ENCODE results near the gene RNF152. TPM values are rescaled to one million over a fixed set of nuclear protein-coding genes. Genes with fewer than 3 reads are reported as not detected.

The RNF152 gene
- total RNA-seq, 1 experiment from 2014 or later = 0.18 TPM

DNA sequence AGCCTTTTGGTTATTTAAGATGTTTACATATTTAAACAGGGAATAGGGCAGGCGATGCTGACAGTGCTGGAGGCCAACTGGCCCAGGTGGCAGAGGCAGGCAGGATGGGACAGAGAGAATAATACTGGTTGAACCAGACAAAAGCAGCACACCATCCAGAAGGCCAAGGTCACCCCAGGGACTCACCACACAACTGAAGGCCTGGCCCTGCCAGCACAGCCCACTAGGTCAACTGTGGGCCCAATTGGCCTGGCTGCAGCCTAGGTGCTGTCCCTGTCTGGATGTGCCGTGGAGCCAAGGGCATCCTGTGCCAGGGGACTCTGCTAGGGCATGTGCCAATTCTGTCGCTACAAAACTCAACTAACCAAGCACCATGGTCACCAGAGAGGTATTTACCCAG is 69.2 kb downstream of the RNF152 start:
- TF ChIP-seq, protein P1, sequence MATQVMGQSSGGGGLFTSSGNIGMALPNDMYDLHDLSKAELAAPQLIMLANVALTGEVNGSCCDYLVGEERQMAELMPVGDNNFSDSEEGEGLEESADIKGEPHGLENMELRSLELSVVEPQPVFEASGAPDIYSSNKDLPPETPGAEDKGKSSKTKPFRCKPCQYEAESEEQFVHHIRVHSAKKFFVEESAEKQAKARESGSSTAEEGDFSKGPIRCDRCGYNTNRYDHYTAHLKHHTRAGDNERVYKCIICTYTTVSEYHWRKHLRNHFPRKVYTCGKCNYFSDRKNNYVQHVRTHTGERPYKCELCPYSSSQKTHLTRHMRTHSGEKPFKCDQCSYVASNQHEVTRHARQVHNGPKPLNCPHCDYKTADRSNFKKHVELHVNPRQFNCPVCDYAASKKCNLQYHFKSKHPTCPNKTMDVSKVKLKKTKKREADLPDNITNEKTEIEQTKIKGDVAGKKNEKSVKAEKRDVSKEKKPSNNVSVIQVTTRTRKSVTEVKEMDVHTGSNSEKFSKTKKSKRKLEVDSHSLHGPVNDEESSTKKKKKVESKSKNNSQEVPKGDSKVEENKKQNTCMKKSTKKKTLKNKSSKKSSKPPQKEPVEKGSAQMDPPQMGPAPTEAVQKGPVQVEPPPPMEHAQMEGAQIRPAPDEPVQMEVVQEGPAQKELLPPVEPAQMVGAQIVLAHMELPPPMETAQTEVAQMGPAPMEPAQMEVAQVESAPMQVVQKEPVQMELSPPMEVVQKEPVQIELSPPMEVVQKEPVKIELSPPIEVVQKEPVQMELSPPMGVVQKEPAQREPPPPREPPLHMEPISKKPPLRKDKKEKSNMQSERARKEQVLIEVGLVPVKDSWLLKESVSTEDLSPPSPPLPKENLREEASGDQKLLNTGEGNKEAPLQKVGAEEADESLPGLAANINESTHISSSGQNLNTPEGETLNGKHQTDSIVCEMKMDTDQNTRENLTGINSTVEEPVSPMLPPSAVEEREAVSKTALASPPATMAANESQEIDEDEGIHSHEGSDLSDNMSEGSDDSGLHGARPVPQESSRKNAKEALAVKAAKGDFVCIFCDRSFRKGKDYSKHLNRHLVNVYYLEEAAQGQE (IDR thresholded peaks at IDR 0.05; ENCODE audit: insufficient read depth in 1 of 2, low read depth in 2 of 2, low read length in 1 of 2) = no peak
- no peak for ATAC-seq
- ChIA-PET POLR2A (no interaction called here), CTCF (no interaction called here)
- no TSS peak for BruUV-seq (replicated peaks)
- no peaks in the 10 kb centered on the region for H3K4me1 ChIP-seq (ENCODE audit: control insufficient read depth, insufficient read depth, low read length)
- no peaks in the 10 kb centered on the region for H3K27me3 ChIP-seq (ENCODE audit: control insufficient read depth, insufficient read depth, low read length)
- intact Hi-C loops (cut with micrococcal nuclease; ENCODE audit: unreplicated experiment) (no loop called here), in situ Hi-C loops (cut with HindIII; ENCODE audit: low pct_unique_long_range_greater_than_20kb, low sequenced_read_pairs) (no loop called here)
- no peak overlapping the region for H3K27ac ChIP-seq (ENCODE audit: low read length)
- DNase-seq (ENCODE audit: low read depth, low spot score) = no peak
- H3K9me3 ChIP-seq (ENCODE audit: control insufficient read depth, insufficient read depth, low read depth, low read length) = no peaks in the 10 kb centered on the region
- H3K36me3 ChIP-seq (ENCODE audit: control insufficient read depth, insufficient read depth, low read length) = no peaks in the 10 kb centered on the region
- H3K4me3 ChIP-seq (ENCODE audit: low read depth in 2 of 2, low read length in 2 of 2) = no peak overlapping the region

DNA sequence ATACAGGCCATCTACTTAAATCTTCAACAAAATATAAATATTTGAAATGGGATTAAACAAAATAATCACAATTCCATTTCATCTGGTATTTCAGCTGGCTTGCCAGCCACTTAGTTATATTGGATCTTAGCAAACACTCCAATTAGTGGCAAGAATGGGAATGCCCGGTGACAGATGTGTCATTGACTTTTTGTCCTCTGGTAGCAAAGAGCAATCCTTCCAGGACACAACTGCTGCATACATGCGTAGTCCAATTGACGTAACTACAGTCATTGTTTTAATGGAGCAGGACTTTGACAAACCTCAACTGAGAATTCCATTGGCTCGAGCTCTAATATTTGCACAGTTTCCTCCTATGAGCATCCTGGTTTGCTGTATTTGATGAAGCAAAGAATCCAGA is 69.9 kb downstream of the RNF152 start:
- Histone ChIP-seq H3K4me1 (ENCODE audit: control insufficient read depth, insufficient read depth, low read length) (no peaks in the 10 kb centered on the region), H3K27ac (ENCODE audit: low read length) (no peak overlapping the region), H3K9me3 (ENCODE audit: control insufficient read depth, insufficient read depth, low read depth, low read length) (no peaks in the 10 kb centered on the region), H3K27me3 (ENCODE audit: control insufficient read depth, insufficient read depth, low read length) (no peaks in the 10 kb centered on the region), H3K36me3 (ENCODE audit: control insufficient read depth, insufficient read depth, low read length) (no peaks in the 10 kb centered on the region), H3K4me3 (ENCODE audit: low read depth in 2 of 2, low read length in 2 of 2) (no peak overlapping the region)
- in situ Hi-C loops (cut with HindIII; ENCODE audit: low pct_unique_long_range_greater_than_20kb, low sequenced_read_pairs) = no loop called here
- intact Hi-C loops (cut with micrococcal nuclease; ENCODE audit: unreplicated experiment) = no loop called here
- ChIA-PET CTCF (no interaction called here), POLR2A (no interaction called here)
- DNase-seq (ENCODE audit: low read depth, low spot score) (no peak), ATAC-seq (no peak)
- TF ChIP-seq, protein P2, sequence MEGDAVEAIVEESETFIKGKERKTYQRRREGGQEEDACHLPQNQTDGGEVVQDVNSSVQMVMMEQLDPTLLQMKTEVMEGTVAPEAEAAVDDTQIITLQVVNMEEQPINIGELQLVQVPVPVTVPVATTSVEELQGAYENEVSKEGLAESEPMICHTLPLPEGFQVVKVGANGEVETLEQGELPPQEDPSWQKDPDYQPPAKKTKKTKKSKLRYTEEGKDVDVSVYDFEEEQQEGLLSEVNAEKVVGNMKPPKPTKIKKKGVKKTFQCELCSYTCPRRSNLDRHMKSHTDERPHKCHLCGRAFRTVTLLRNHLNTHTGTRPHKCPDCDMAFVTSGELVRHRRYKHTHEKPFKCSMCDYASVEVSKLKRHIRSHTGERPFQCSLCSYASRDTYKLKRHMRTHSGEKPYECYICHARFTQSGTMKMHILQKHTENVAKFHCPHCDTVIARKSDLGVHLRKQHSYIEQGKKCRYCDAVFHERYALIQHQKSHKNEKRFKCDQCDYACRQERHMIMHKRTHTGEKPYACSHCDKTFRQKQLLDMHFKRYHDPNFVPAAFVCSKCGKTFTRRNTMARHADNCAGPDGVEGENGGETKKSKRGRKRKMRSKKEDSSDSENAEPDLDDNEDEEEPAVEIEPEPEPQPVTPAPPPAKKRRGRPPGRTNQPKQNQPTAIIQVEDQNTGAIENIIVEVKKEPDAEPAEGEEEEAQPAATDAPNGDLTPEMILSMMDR (IDR thresholded peaks at IDR 0.05) = no peak
- TF ChIP-seq SIN3A (IDR thresholded peaks at IDR 0.05; ENCODE audit: borderline replicate concordance, insufficient read depth, low read depth, low read length) (no peak), TCF7L2 (IDR thresholded peaks at IDR 0.05; ENCODE audit: low read depth, low read length) (no peak), POLR2AphosphoS5 (IDR thresholded peaks at IDR 0.05; ENCODE audit: low read depth, low read length) (no peak)
- TF ChIP-seq, protein P1 (IDR thresholded peaks at IDR 0.05; ENCODE audit: insufficient read depth in 1 of 2, low read depth in 2 of 2, low read length in 1 of 2) = no peak
- no TSS peak for BruUV-seq (replicated peaks)

Data from Panc1 (cell line).